ENCODE measurements around the gene HIF3A. TPM values are rescaled to one million over a fixed set of nuclear protein-coding genes. Genes with fewer than 3 reads are reported as not detected.

HIF3A gene
- total RNA-seq, 1 experiment from 2014 or later: 31.9 TPM

DNA sequence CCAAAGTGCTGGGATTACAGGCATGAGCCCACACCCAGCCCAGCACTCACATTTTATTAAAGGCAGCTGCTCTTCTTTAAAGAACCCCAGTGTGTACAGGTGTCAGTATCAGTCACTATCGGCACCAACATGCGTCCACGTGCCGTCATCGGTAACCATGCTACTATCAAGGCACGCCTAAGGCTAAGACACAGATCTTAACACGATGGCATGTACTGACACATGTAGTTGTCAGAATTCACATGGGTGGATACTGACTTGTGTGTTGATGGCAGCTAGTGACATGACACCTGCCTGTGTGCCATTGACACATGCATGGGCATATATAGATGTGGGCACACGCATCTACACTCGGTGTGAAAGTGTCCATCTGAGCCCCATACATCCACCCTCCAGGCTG, 12.2 kb upstream of the HIF3A start:
- Histone ChIP-seq H3K9me3 (ENCODE audit: control insufficient read depth, low read depth, low read length) (no peaks in the 10 kb centered on the region), H3K56ac (ENCODE audit: insufficient read length, low read depth, low read length) (no peak overlapping the region), H3K14ac (ENCODE audit: insufficient read depth, low read length) (no peak overlapping the region), H3K18ac (ENCODE audit: insufficient read length, low read depth, low read length) (no peak overlapping the region), H3K9ac (ENCODE audit: extremely low read depth, insufficient read length, low read length) (no peak overlapping the region), H4K5ac (ENCODE audit: insufficient read length, low read depth, low read length) (no peak overlapping the region), H3K23me2 (ENCODE audit: insufficient read length, low read depth, low read length, poor library complexity, severe bottlenecking) (no peaks in the 10 kb centered on the region), H3T11ph (ENCODE audit: low read length) (no peak overlapping the region), H4K91ac (ENCODE audit: insufficient read length, low read depth, low read length) (no peak overlapping the region), H3K79me2 (ENCODE audit: insufficient read depth, low read length) (no peaks in the 10 kb centered on the region), H4K20me1 (ENCODE audit: control insufficient read depth, insufficient read depth, insufficient read length) (no peaks in the 10 kb centered on the region), H2BK15ac (ENCODE audit: low read depth, low read length) (no peak overlapping the region), H3K23ac (ENCODE audit: insufficient read length, low read depth, low read length) (no peak overlapping the region), H2BK20ac (ENCODE audit: low read depth, low read length, poor library complexity, severe bottlenecking) (no peak overlapping the region), H2AFZ (ENCODE audit: low read length) (no peak overlapping the region), H2BK12ac (ENCODE audit: insufficient read length, low read depth, low read length) (no peak overlapping the region), H3K4me1 (ENCODE audit: insufficient read depth, low read length) (no peaks in the 10 kb centered on the region), H2BK5ac (ENCODE audit: insufficient read length, low read length) (no peak overlapping the region), H3K27ac (ENCODE audit: insufficient read length, low read depth, low read length) (no peak overlapping the region), H2BK120ac (ENCODE audit: low read depth, low read length, poor library complexity, severe bottlenecking) (no peak overlapping the region), H3K79me1 (ENCODE audit: insufficient read depth, low read depth, low read length, poor library complexity, severe bottlenecking) (no peaks in the 10 kb centered on the region), H3K4me2 (ENCODE audit: insufficient read depth, insufficient read length, low read length) (no peak overlapping the region), H3K4ac (ENCODE audit: low read depth, low read length) (no peak overlapping the region), H2AK5ac (ENCODE audit: insufficient read length, low read length) (no peak overlapping the region), H4K8ac (replicated peaks; ENCODE audit: insufficient read length, low read depth, low read length) (no peak overlapping the region), H3K27me3 (ENCODE audit: insufficient read depth, low read length) (no peaks in the 10 kb centered on the region)
- peaks cover 0 to 2% of the 10 kb centered on the region in 2 experiments; a peak in 1 of 4 replicates for H3K4me1 Mint-ChIP-seq
- H3K9me3 Mint-ChIP-seq: no peaks in the 10 kb centered on the region
- peaks cover 6% of the 10 kb centered on the region for H3K27me3 Mint-ChIP-seq (ENCODE audit: low read depth)
- H3K27ac Mint-ChIP-seq: no peak overlapping the region
- H3K36me3 Mint-ChIP-seq (ENCODE audit: insufficient read depth in 1 of 3, low read depth in 3 of 3): no peaks in the 10 kb centered on the region
- DNase-seq: no peak
- H3K4me3 Mint-ChIP-seq: no peak overlapping the region
- TF ChIP-seq, protein P1, sequence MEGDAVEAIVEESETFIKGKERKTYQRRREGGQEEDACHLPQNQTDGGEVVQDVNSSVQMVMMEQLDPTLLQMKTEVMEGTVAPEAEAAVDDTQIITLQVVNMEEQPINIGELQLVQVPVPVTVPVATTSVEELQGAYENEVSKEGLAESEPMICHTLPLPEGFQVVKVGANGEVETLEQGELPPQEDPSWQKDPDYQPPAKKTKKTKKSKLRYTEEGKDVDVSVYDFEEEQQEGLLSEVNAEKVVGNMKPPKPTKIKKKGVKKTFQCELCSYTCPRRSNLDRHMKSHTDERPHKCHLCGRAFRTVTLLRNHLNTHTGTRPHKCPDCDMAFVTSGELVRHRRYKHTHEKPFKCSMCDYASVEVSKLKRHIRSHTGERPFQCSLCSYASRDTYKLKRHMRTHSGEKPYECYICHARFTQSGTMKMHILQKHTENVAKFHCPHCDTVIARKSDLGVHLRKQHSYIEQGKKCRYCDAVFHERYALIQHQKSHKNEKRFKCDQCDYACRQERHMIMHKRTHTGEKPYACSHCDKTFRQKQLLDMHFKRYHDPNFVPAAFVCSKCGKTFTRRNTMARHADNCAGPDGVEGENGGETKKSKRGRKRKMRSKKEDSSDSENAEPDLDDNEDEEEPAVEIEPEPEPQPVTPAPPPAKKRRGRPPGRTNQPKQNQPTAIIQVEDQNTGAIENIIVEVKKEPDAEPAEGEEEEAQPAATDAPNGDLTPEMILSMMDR (conservative IDR thresholded peaks at IDR 0.05): no peak
- WGBS (ENCODE audit: extremely low coverage, insufficient read length, low lambda C conversion rate): no CpG with 5 or more reads among the region's 9 CpGs

Measured in H9 (cell line).